Measurements from ENCODE around the gene FAM180B. TPM values are rescaled to one million over a fixed set of nuclear protein-coding genes. Genes with fewer than 3 reads are reported as not detected.

FAM180B gene
- total and polyA plus RNA-seq, 12 donors: 0.16 to 0.38 (median 0.24) TPM; not detected in 9

- no peak for TF ChIP-seq CTCF (IDR thresholded peaks at IDR 0.05)
- no peak for TF ChIP-seq POLR2A (IDR thresholded peaks at IDR 0.05)
- DNase-seq: peak in 5 of 7 donors; percentile 48 to 75 (median 56)
- no peaks in the 10 kb centered on the region for H3K4me1 ChIP-seq (replicated peaks in 1 of 2)
- H3K4me3 ChIP-seq: no peak overlapping the region
- H3K9me3 ChIP-seq (replicated peaks in 1 of 3): no peaks in the 10 kb centered on the region
- H3K27ac ChIP-seq: no peak overlapping the region
- 32 to 45% (median 39%) methylated on average over 3 to 4 of the region's 4 CpGs for WGBS, 4 donors
- intact Hi-C loops (cut with DNase I): no loop called here
- no peaks in the 10 kb centered on the region for H3K27me3 ChIP-seq
- no peaks in the 10 kb centered on the region for H3K36me3 ChIP-seq (replicated peaks in 1 of 2)
Measured at GRCh38 chr11:47599902-47600301, 13.4 kb downstream of the FAM180B start.

- H3K27me3 ChIP-seq: no peaks in the 10 kb centered on the region
- H3K4me3 ChIP-seq: no peak overlapping the region
- H3K4me1 ChIP-seq (replicated peaks in 1 of 2): peaks cover 0 to 3% of the 10 kb centered on the region in 2 donors
- intact Hi-C loops (cut with DNase I): no loop called here
- no peak for TF ChIP-seq POLR2A (IDR thresholded peaks at IDR 0.05)
- H3K9me3 ChIP-seq (replicated peaks in 1 of 3): no peaks in the 10 kb centered on the region
- WGBS, 4 donors: 87 to 94% (median 90%) methylated on average over 4 of the region's 4 CpGs
- H3K36me3 ChIP-seq (replicated peaks in 1 of 2): no peaks in the 10 kb centered on the region
- no peak overlapping the region for H3K27ac ChIP-seq
- DNase-seq: no peak
Measured at GRCh38 chr11:47603295-47603694, 16.8 kb downstream of the FAM180B start.

GRCh38 chr11:47605921-47606320 is 19.4 kb downstream of the FAM180B start:
- H3K4me1 ChIP-seq (replicated peaks in 1 of 2): peaks cover 0 to 3% of the 10 kb centered on the region in 2 donors
- DNase-seq: no peak
- no peak overlapping the region for H3K27ac ChIP-seq
- H3K27me3 ChIP-seq: no peaks in the 10 kb centered on the region
- intact Hi-C loops (cut with DNase I): no loop called here
- no peak overlapping the region for H3K4me3 ChIP-seq
- TF ChIP-seq CTCF (IDR thresholded peaks at IDR 0.05) (no peak), POLR2A (IDR thresholded peaks at IDR 0.05) (no peak)
- 46 to 57% (median 53%) methylated on average over 3 of the region's 3 CpGs for WGBS, 4 donors
- H3K9me3 ChIP-seq (replicated peaks in 1 of 3): no peaks in the 10 kb centered on the region
- no peaks in the 10 kb centered on the region for H3K36me3 ChIP-seq (replicated peaks in 1 of 2)

- no peaks in the 10 kb centered on the region for H3K36me3 ChIP-seq (replicated peaks in 1 of 2)
- intact Hi-C loops (cut with DNase I): no loop called here
- no peak overlapping the region for H3K27ac ChIP-seq
- H3K4me1 ChIP-seq (replicated peaks in 1 of 2): peaks cover 0 to 3% of the 10 kb centered on the region in 2 donors
- TF ChIP-seq POLR2A (IDR thresholded peaks at IDR 0.05) (no peak), CTCF (IDR thresholded peaks at IDR 0.05) (no peak)
- no peak overlapping the region for H3K4me3 ChIP-seq
- no peak for DNase-seq
- no peaks in the 10 kb centered on the region for H3K9me3 ChIP-seq (replicated peaks in 1 of 3)
- WGBS, 4 donors: 45 to 63% (median 53%) methylated on average over 5 of the region's 5 CpGs
- no peaks in the 10 kb centered on the region for H3K27me3 ChIP-seq
Measured at GRCh38 chr11:47606731-47607130, 20.3 kb downstream of the FAM180B start.

GRCh38 chr11:47607380-47607779 is 20.9 kb downstream of the FAM180B start:
- TF ChIP-seq CTCF (IDR thresholded peaks at IDR 0.05) (no peak), POLR2A (IDR thresholded peaks at IDR 0.05) (no peak)
- WGBS, 4 donors: 46 to 80% (median 65%) methylated on average over 7 of the region's 7 CpGs
- Histone ChIP-seq H3K4me1 (replicated peaks in 1 of 2) (peaks cover 0 to 3% of the 10 kb centered on the region in 2 donors), H3K9me3 (replicated peaks in 1 of 3) (no peaks in the 10 kb centered on the region), H3K36me3 (replicated peaks in 1 of 2) (no peaks in the 10 kb centered on the region), H3K27me3 (no peaks in the 10 kb centered on the region), H3K4me3 (no peak overlapping the region), H3K27ac (no peak overlapping the region)
- DNase-seq: peak in 2 of 7 donors; percentile 13 to 39
- intact Hi-C loops (cut with DNase I): no loop called here

Measured in adrenal gland (tissue), 12 donors.